ENCODE data around the gene FAM107B.

- TF ChIP-seq CTCF (conservative IDR thresholded peaks at IDR 0.05), result no peak
- no peak for TF ChIP-seq ZFX (IDR thresholded peaks at IDR 0.05)
Measured at GRCh38 chr10:14533295-14533694, 241.4 kb downstream of the FAM107B start.
